Stomach (tissue), 9 donors: ENCODE data around the gene RBM3. TPM values are rescaled to one million over a fixed set of nuclear protein-coding genes. Genes with fewer than 3 reads are reported as not detected.

Source experiments
- DNase-seq, 2 donors: peaks; one replicate each; pipeline versions ENCODE4 v3.0.0 to v3.0.0-alpha.2; 2013 to 2019
- H3K27ac ChIP-seq, 5 donors: fragments of 200-600 bp in 4 of 5; sonication (generic) in 4 of 5; one replicate each; pipeline ENCODE4 v1.5.1; 2013 to 2019; ENCODE audit warnings: mild to moderate bottlenecking in 1 of 5, moderate library complexity in 1 of 5
- H3K27me3 ChIP-seq, 3 donors: fragments of 200-600 bp; sonication (generic); one replicate each; pipeline ENCODE4 v1.5.1; 2017 to 2019; ENCODE audit warnings: mixed run types in 1 of 3
- H3K36me3 ChIP-seq, 4 donors: fragments of 200-600 bp; sonication (generic); 1 replicate in 3 of 4; 2 replicates in 1 of 4; pipeline ENCODE4 v1.5.1; 2016 to 2019
- H3K4me1 ChIP-seq, 4 donors: fragments of 200-600 bp; sonication (generic); one replicate each; pipeline ENCODE4 v1.5.1; 2016 to 2019
- H3K4me3 ChIP-seq, 4 donors: fragments of 200-600 bp; sonication (generic) in 3 of 4; one replicate each; pipeline ENCODE4 v1.5.1; 2016 to 2019; ENCODE audit warnings: mild to moderate bottlenecking in 1 of 4
- H3K9me3 ChIP-seq, 4 donors: fragments of 200-600 bp; sonication (generic); one replicate each; pipeline ENCODE4 v1.5.1; 2016 to 2019
- EP300 ChIP-seq: sonication (generic); formaldehyde crosslinking; IDR thresholded peaks from one replicate; pipeline ENCODE4 v1.6.1; 2017; ENCODE audit warnings: antibody characterized with exemption
- POLR2A ChIP-seq, 4 donors: fragments of 450-650 bp; IDR thresholded peaks; one replicate each; pipeline ENCODE4 v1.6.1; 2016; ENCODE audit warnings: antibody characterized with exemption in 4 of 4, control low read depth in 2 of 4, mild to moderate bottlenecking in 1 of 4, moderate library complexity in 1 of 4
- POLR2AphosphoS5 ChIP-seq, 3 donors: sonication (generic); formaldehyde crosslinking; IDR thresholded peaks; one replicate each; pipeline ENCODE4 v1.6.1; 2016; ENCODE audit warnings: antibody characterized with exemption in 3 of 3
- WGBS, 5 donors: extraction: QIAGEN DNeasy Blood & Tissue Kit in 3 of 5; methylation state at CpG; one replicate each; pipeline versions ENCODE4 v1.1.5 to v1.1.7; 2013 to 2018; 5-methylcytosine and 5-hydroxymethylcytosine counted together
- intact Hi-C: fragments of 100-400 bp; cut with DNase I; formaldehyde crosslinking; loops from one replicate; pipeline ENCODE4 v1.15.1; 2023; ENCODE audit warnings: low total_unique reads
- polyA plus RNA-seq, 3 donors: library from polyadenylated mRNA; stranded (reverse); fragments of 200-250 nt; gene quantifications; one replicate each; pipeline ENCODE4 v1.2.3, GENCODE V29; 2013
- total RNA-seq, 5 donors: library from RNA; depleted of rRNA; stranded (reverse); fragments of >200 nt; gene quantifications; one replicate each; pipeline versions ENCODE4 v1.1.0 to v1.2.3, GENCODE V29; 2014 to 2016
- TF ChIP-seq, protein P1 (sequence below), 7 experiments: fragments of 450-650 bp in 4 of 7; fragments of 200-600 bp in 3 of 7; sonication (generic) in 3 of 7; IDR thresholded peaks; one replicate each; pipeline ENCODE4 v1.5.1; 2016 to 2019; ENCODE audit warnings: antibody characterized with exemption in 7 of 7, control low read depth in 2 of 7, mild to moderate bottlenecking in 1 of 7
- donor health status: healthy with polysubstance abuse.
- donor health status: Bipolar disorder and iron deficiency.
- donor health status: healthy.

RBM3 gene
- total and polyA plus RNA-seq, 8 donors = 106 to 419 (median 157) TPM

DNA sequence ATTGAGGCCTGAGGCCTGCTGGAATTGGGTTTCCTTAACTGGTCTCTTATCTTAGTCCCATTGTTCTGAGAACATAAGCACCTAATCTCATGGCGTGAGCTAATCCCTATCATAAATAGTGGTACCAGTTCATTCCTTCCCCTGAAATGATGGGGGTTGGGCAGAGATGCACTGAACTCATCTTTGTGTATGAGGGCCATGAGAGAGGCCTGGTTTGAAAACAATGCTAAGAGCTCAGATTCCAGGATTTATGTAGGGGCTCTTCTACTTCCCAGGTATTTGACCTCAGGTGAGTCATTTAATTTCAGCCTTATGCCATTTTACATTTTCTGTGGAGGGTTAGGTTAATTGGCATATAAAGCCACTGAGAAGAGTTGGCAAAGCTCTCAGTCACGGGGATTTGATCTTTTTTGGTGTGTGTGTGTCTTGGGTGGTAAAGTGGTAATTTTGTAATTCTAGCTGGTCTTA, 4.4 kb downstream of the RBM3 start:
- Histone ChIP-seq H3K4me1 (peaks cover 13 to 40% (median 16%) of the 10 kb centered on the region in 4 donors), H3K9me3 (no peaks in the 10 kb centered on the region), H3K27me3 (no peaks in the 10 kb centered on the region), H3K27ac (no peak overlapping the region), H3K36me3 (peaks cover 23 to 50% (median 46%) of the 10 kb centered on the region in 4 donors), H3K4me3 (no peak overlapping the region)
- WGBS, 5 donors = 43 to 61% (median 54%) methylated on average over 2 of the region's 2 CpGs
- no peak for TF ChIP-seq POLR2AphosphoS5 (IDR thresholded peaks at IDR 0.05)
- no peak for TF ChIP-seq EP300
- TF ChIP-seq POLR2A (IDR thresholded peaks at IDR 0.05) = no peak
- TF ChIP-seq, protein P1, sequence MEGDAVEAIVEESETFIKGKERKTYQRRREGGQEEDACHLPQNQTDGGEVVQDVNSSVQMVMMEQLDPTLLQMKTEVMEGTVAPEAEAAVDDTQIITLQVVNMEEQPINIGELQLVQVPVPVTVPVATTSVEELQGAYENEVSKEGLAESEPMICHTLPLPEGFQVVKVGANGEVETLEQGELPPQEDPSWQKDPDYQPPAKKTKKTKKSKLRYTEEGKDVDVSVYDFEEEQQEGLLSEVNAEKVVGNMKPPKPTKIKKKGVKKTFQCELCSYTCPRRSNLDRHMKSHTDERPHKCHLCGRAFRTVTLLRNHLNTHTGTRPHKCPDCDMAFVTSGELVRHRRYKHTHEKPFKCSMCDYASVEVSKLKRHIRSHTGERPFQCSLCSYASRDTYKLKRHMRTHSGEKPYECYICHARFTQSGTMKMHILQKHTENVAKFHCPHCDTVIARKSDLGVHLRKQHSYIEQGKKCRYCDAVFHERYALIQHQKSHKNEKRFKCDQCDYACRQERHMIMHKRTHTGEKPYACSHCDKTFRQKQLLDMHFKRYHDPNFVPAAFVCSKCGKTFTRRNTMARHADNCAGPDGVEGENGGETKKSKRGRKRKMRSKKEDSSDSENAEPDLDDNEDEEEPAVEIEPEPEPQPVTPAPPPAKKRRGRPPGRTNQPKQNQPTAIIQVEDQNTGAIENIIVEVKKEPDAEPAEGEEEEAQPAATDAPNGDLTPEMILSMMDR (IDR thresholded peaks at IDR 0.05) = no peak
- no peak for DNase-seq
- intact Hi-C loops = no loop called here

DNA sequence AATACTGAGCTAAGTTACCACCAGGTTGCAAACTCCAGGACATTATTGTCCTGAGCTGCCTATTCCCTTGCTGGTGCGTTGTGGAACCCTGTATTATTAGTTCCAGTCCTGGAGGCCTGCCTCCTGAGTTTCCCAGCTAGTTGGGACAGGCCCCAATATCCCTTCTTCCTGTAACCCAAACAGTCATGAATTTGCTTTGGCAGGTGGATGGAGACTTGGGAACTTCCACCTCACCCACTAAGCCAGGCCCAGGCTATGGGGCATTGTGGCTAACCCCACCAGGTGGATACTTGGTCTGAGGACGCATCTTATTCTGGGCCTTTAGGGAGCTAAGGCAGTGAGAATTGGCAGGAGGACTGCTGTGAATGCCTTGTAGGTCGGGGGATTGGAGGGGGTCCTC, 5.0 kb downstream of the RBM3 start:
- TF ChIP-seq POLR2A (IDR thresholded peaks at IDR 0.05) (no peak), EP300 (no peak), POLR2AphosphoS5 (IDR thresholded peaks at IDR 0.05) (no peak)
- TF ChIP-seq, protein P1 (IDR thresholded peaks at IDR 0.05) = no peak
- WGBS, 5 donors = 54 to 87% (median 69%) methylated on average over 3 of the region's 3 CpGs
- intact Hi-C loops = no loop called here

DNA sequence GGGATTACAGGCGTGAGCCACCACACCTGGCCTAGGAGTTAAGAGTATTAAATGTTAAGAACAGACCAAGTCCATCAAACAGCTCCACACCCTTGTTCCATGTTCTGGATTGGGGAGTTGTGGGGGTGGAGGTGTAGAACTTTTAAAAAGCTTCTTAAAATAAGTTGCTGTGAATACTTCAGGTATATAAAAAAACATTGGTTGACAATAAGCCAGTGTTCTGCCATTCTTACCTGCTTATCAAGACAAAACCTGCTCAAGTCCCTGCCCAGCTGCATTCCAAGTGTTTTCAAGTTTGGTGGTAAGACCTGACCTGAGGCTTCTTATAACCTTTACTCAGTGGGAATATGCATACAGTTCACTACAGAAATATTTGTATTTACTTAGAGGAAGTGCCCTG, 6.4 kb downstream of the RBM3 start:
- no peak overlapping the region for H3K27ac ChIP-seq
- intact Hi-C loops = no loop called here
- no peak for DNase-seq
- 64 to 86% (median 69%) methylated on average over 1 of the region's 1 CpG; no CpG with 5 or more reads in 1 of the 5 donors for WGBS, 5 donors
- TF ChIP-seq, protein P1 (IDR thresholded peaks at IDR 0.05) = no peak
- no peak for TF ChIP-seq POLR2AphosphoS5 (IDR thresholded peaks at IDR 0.05)
- TF ChIP-seq EP300 = no peak
- H3K4me3 ChIP-seq = no peak overlapping the region
- H3K9me3 ChIP-seq = peaks cover 0 to 4% (median 0%) of the 10 kb centered on the region in 4 donors
- peaks cover 19 to 45% (median 40%) of the 10 kb centered on the region in 4 donors for H3K36me3 ChIP-seq
- peaks cover 7 to 35% (median 10%) of the 10 kb centered on the region in 4 donors for H3K4me1 ChIP-seq
- no peaks in the 10 kb centered on the region for H3K27me3 ChIP-seq

More for the DNA sequence above, 5.0 kb downstream of the RBM3 start:
- DNase-seq = no peak
- Histone ChIP-seq H3K27ac (no peak overlapping the region), H3K27me3 (no peaks in the 10 kb centered on the region), H3K4me3 (no peak overlapping the region), H3K4me1 (peaks cover 13 to 40% (median 16%) of the 10 kb centered on the region in 4 donors), H3K36me3 (peaks cover 23 to 50% (median 46%) of the 10 kb centered on the region in 4 donors), H3K9me3 (no peaks in the 10 kb centered on the region)

DNA sequence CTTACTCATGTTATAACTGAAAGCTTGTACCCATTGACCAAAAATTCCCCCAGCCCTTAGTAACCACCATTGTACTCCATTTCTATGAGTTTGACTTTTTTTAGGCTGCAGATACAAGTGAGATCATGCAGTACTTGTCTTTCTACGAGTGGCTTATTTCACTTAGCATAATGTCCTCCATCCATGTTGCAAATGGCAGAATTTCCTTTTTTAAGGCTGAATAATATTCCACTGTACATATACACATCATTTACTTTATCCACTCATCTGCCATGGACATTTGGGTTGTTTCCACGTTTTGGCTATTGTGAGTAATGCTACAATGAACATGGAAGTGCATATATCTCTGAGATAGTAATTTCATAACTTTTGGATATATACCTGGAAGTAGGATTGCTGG, 10.4 kb downstream of the RBM3 start:
- TF ChIP-seq POLR2AphosphoS5 (IDR thresholded peaks at IDR 0.05) = no peak
- TF ChIP-seq POLR2A (IDR thresholded peaks at IDR 0.05) = no peak
- TF ChIP-seq EP300 = no peak
- TF ChIP-seq, protein P1 (IDR thresholded peaks at IDR 0.05) = no peak
- Histone ChIP-seq H3K4me1 (no peaks in the 10 kb centered on the region), H3K27me3 (no peaks in the 10 kb centered on the region), H3K9me3 (peaks cover 0 to 4% (median 0%) of the 10 kb centered on the region in 4 donors), H3K36me3 (peaks cover 0 to 5% (median under 1%) of the 10 kb centered on the region in 4 donors), H3K4me3 (no peak overlapping the region), H3K27ac (no peak overlapping the region)
- DNase-seq = no peak
- WGBS, 5 donors = 35 to 62% (median 43%) methylated on average over 2 of the region's 2 CpGs
- intact Hi-C loops = no loop called here
